B cell (primary cell): Measurements from ENCODE around the gene TFF2.

Experiments
- CTCF ChIP-seq: fragments of 200-600 bp; IDR thresholded peaks from one replicate; pipeline ENCODE4 v1.8.0; 2022; ENCODE audit warnings: antibody characterized with exemption, mild to moderate bottlenecking
- EZH2 ChIP-seq: IDR thresholded peaks from 2 replicates; pipeline ENCODE4 v1.6.1; 2012; ENCODE audit warnings: borderline replicate concordance, low read depth, mild to moderate bottlenecking, moderate library complexity, low read length; ENCODE audit not compliant: insufficient read depth, poor library complexity, severe bottlenecking

- no peak for TF ChIP-seq CTCF
- no peak for TF ChIP-seq EZH2
Measured at GRCh38 chr21:42349420-42350317, 1.1 kb downstream of the TFF2 start.
